Bronchial epithelial cell (primary cell): ENCODE measurements around the gene TRAPPC2L. TPM values are rescaled to one million over a fixed set of nuclear protein-coding genes. Genes with fewer than 3 reads are reported as not detected.

Experiments
- DNase-seq: peaks from one replicate; pipeline ENCODE4 v3.0.0-alpha.2; 2010; ENCODE audit warnings: low read depth
- FAIRE-seq: peaks from 2 replicates; lab custom pipeline; 2011; peaks lifted over from hg19 to GRCh38; lab: Jason Lieb, UNC
- H3K27me3 ChIP-seq: 2 replicates; pipeline ENCODE4 v1.5.1; 2011; ENCODE audit warnings: low read length; ENCODE audit not compliant: control insufficient read depth, insufficient read depth
- H3K36me3 ChIP-seq: 2 replicates; pipeline ENCODE4 v1.5.1; 2011; ENCODE audit warnings: low read length; ENCODE audit not compliant: control insufficient read depth, insufficient read depth
- H3K4me3 ChIP-seq: 2 replicates; pipeline ENCODE4 v1.5.1; 2011; ENCODE audit warnings: mild to moderate bottlenecking, low read depth, low read length, control low read depth
- total RNA-seq: library from RNA; depleted of rRNA; stranded (reverse); fragments of >200 nt; gene quantifications from 2 replicates; pipeline ENCODE4 v1.2.1, GENCODE V29; 2014
- TF ChIP-seq, protein P1 (sequence below): IDR thresholded peaks from 2 replicates; pipeline ENCODE4 v1.5.1; 2011; ENCODE audit warnings: mild to moderate bottlenecking, moderate library complexity, low read length, control low read depth, inconsistent platforms; ENCODE audit not compliant: insufficient read depth, severe bottlenecking

The TRAPPC2L gene
- total RNA-seq, 1 donor from 2014 or later, result 65.0 TPM

DNA sequence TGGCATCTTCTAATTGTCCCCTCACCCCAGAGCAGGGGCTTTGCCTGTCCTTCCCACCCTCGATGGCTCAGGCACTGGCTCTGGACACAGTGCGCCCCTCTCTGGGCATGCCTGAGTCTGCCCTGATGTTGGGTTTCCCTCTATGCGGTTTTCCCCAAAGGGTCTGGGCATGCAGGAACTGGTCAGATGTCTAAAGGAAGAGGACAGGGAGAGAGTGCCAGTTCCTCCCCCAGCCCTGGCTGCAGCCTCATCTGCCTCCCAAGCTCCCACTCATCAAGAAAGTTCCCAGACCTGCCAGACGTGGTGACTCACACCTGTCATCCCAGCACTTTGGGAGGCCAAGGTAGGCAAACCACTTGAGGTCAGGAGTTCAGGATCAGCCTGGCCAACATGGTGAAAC is 50.8 kb downstream of the TRAPPC2L start:
- TF ChIP-seq, protein P1, sequence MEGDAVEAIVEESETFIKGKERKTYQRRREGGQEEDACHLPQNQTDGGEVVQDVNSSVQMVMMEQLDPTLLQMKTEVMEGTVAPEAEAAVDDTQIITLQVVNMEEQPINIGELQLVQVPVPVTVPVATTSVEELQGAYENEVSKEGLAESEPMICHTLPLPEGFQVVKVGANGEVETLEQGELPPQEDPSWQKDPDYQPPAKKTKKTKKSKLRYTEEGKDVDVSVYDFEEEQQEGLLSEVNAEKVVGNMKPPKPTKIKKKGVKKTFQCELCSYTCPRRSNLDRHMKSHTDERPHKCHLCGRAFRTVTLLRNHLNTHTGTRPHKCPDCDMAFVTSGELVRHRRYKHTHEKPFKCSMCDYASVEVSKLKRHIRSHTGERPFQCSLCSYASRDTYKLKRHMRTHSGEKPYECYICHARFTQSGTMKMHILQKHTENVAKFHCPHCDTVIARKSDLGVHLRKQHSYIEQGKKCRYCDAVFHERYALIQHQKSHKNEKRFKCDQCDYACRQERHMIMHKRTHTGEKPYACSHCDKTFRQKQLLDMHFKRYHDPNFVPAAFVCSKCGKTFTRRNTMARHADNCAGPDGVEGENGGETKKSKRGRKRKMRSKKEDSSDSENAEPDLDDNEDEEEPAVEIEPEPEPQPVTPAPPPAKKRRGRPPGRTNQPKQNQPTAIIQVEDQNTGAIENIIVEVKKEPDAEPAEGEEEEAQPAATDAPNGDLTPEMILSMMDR, result peak; percentile 12
- peak; percentile 96 for DNase-seq
- Histone ChIP-seq H3K27me3 (no peaks in the 10 kb centered on the region), H3K4me3 (no peak overlapping the region), H3K36me3 (no peaks in the 10 kb centered on the region)
- peak; percentile 36 for FAIRE-seq

DNA sequence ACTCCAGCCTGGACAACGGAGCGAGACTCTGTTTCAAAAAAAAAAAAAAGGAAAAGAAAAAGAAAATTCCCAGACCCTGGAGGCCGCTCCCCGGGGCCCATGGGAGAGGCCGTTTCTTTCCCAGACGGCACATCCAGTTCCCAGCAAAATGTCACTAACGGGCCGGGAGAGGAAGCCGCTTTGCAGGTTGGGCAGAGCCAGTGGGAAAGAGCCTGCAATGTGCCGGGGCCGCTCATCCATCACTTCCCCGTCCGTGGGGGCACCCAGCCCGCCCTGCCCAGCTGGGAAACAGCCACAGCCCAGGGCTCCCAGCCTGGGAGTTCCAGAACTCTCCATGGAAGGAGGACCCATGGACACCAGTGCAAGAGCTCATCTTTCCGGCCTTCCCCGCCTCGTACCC is 51.4 kb downstream of the TRAPPC2L start:
- H3K36me3 ChIP-seq, result no peaks in the 10 kb centered on the region
- no peak overlapping the region for H3K4me3 ChIP-seq
- H3K27me3 ChIP-seq, result no peaks in the 10 kb centered on the region
- TF ChIP-seq, protein P1, result no peak
- DNase-seq (no peak), FAIRE-seq (no peak)

DNA sequence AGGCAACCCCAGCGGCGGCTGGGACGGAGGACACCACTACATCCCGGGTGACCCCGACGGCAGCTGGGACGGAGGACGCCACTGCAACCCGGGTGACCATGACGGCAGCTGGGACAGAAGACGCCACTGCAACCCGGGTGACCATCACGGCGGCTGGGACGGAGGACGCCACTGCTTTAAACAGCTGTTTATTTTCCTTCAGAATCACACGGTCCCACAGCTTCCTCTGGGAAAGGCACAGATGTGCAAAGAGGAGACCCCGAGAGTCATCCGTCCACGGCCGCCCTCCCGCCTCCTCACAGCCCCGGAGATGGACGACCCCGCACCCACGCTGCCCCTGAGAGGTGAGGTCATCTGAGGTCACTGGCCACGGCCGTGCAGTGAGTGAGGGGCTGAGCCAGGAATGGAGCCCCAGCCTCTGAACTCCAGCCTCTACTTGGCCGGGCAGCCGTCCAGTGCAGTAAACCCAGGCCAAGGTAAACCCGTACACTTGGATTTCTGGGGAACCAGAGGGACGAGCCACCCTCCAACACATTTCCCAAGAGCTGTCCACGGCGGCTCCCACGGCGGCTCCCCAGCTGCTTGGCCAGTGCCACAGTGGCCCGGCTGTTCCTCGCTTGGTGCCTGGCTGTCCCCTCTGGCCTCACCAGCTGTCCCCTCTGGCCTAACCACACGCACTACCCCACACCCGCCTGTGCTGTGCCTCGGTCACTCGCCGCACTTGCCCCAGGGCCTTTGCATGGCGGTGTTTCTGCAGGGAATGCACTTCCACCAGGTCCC is 52.7 kb downstream of the TRAPPC2L start:
- FAIRE-seq (no peak), DNase-seq (no peak)
- no peaks in the 10 kb centered on the region for H3K27me3 ChIP-seq
- H3K4me3 ChIP-seq, result no peak overlapping the region
- H3K36me3 ChIP-seq, result no peaks in the 10 kb centered on the region
- TF ChIP-seq, protein P1, result no peak

DNA sequence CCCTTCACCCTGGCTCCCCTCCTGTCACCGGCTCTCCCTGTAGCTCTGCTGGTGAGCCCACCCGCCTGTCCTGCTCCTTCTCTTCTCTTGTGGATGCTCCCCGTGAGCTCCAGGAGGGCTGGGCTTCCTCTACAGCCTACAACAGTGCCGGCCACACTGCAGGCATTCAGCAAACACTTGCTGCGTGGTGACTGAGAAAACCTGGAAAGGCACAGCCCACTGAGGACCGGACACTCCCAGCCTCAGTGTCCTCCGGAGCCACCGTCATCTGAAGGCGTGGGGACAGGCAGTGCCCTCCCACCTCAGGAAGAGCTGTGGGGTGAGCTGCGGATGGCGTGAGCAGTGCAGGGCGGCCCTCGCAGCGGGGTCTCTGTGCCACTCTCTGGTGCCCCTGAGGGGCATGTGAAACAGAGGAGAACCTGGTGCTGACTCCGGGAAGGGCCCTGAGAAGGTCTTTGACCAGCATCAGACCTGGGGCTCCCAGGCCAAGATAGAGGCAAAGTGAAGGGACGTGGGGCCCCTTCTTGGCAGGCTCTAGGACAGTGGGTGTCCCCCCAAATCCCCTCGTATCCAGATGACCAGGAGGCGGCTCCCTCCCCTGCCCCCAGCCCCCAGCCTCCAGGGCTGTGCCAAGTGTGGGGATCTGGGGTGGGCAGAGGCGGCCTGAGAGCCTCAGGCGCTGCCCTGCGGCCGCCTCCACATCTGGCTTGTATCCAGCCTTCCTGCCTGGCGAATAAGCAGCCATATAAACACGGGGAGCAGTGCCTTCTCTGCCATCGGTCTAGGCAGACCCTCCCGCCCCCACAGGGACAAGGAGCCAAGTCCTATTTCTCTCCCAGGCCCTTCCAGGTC is 53.6 kb downstream of the TRAPPC2L start:
- DNase-seq (no peak), FAIRE-seq (no peak)
- Histone ChIP-seq H3K27me3 (no peaks in the 10 kb centered on the region), H3K4me3 (no peak overlapping the region), H3K36me3 (no peaks in the 10 kb centered on the region)
- TF ChIP-seq, protein P1, result no peak

DNA sequence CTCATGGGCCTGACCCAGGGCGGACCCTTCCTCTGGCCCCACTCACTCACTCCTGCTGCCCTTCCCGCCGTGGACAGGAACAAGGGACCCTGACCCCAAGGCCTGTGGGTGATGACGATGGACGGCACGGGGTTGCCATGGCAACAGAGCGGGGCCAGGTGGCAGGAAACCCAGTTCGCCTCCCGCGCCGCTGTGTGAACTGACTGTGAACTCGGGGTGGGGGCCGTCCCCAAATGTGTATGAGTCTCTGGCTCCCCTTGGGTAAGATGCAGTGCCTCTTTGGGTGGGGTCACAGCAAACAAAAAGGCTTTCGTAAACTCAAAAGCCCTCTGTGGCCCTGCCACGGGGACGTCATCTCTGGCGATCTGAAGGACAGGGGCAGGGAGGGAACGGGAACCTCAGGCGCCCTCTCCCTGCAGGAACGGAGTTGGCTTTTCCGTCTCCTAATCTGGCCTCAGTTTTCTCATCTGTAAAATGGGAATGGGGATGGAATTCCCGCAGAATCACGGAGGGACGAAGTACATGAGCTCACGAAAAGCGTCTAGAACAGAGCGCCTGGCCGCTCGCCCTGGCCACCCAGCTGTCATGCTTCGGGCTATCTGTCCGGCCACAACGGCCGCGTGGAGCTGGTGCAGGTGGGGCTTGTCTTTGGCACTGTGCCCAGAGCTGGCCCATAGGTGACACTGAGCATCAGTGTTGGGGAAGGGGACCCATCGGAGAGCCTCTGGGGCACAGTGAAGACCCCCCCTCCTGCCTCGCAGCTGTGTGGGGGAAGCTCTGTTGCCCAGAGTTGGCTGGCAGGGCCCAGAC is 54.4 kb downstream of the TRAPPC2L start:
- no peaks in the 10 kb centered on the region for H3K27me3 ChIP-seq
- no peak overlapping the region for H3K4me3 ChIP-seq
- TF ChIP-seq, protein P1, result no peak
- H3K36me3 ChIP-seq, result no peaks in the 10 kb centered on the region
- DNase-seq, result no peak
- FAIRE-seq, result peak; percentile 40
